ENCODE results near the gene FLNB.

- no peak for TF ChIP-seq CTCF (IDR thresholded peaks at IDR 0.05)
- TF ChIP-seq POLR2A (IDR thresholded peaks at IDR 0.05): no peak
Measured at GRCh38 chr3:58158442-58159153, 150.4 kb downstream of the FLNB start.

Data from prostate gland (tissue), 2 donors.